Neural progenitor cell (in vitro differentiated cells): ENCODE data around the gene GTPBP6.

ENCODE experiments used
- CTCF ChIP-seq: fragments of 200-600 bp; sonication (generic); IDR thresholded peaks from 2 replicates; pipeline ENCODE4 v1.5.1; 2017; ENCODE audit warnings: antibody characterized with exemption, mild to moderate bottlenecking
- EZH2 ChIP-seq: fragments of 200-600 bp; sonication (generic); IDR thresholded peaks from 2 replicates; pipeline ENCODE4 v1.6.1; 2017; ENCODE audit warnings: antibody characterized with exemption, mild to moderate bottlenecking, moderate library complexity

GRCh38 chrX:288561-288991 is 30.0 kb downstream of the GTPBP6 start:
- TF ChIP-seq CTCF (no peak), EZH2 (no peak)
